CD4-positive, alpha-beta T cell treated with Interferon alpha-2 for 1 hour (primary cell): Measurements from ENCODE around the gene PROCA1.
"Not testable (repeated sequence)": the region's sequence is repeated elsewhere in the genome, so short reads cannot be mapped to it uniquely, and the experiment has no call there.

Experiments
- DNase-seq, 2 donors: peaks; one replicate each; pipeline ENCODE4 v3.0.0-alpha.2; 2020 to 2022

Gene PROCA1

GRCh38 chr17:28725660-28726225 lies 14.1 kb upstream of the PROCA1 start:
- no peak for DNase-seq

- DNase-seq, result no peak
Measured at GRCh38 chr17:28725166-28725659, 13.5 kb upstream of the PROCA1 start.

- DNase-seq, result no peak
Measured at GRCh38 chr17:28724500-28725165, 12.9 kb upstream of the PROCA1 start.

- DNase-seq, result not testable (repeated sequence)
Measured at GRCh38 chr17:28723836-28724499, 12.3 kb upstream of the PROCA1 start.

GRCh38 chr17:28723159-28723835 lies 11.6 kb upstream of the PROCA1 start:
- no peak for DNase-seq

GRCh38 chr17:28722417-28723158 lies 10.9 kb upstream of the PROCA1 start:
- no peak for DNase-seq

GRCh38 chr17:28720997-28721329 lies 9.3 kb upstream of the PROCA1 start:
- not testable (repeated sequence) for DNase-seq

- DNase-seq, result peak in 1 of 2 donors; percentile 44
Measured at GRCh38 chr17:28720247-28720996, 8.7 kb upstream of the PROCA1 start.

- DNase-seq, result no peak
Measured at GRCh38 chr17:28719021-28719433, 7.3 kb upstream of the PROCA1 start.

- DNase-seq, result no peak
Measured at GRCh38 chr17:28718333-28719020, 6.8 kb upstream of the PROCA1 start.

GRCh38 chr17:28717578-28718332 lies 6.1 kb upstream of the PROCA1 start, which contains the start of gene RAB34:
RAB34 (minus strand) TSS chr17:28717868; CDS start chr17:28717266, 602 bp downstream.
- peak in 1 of 2 donors; percentile 21 for DNase-seq

- no peak for DNase-seq
Measured at GRCh38 chr17:28716740-28717577, 5.3 kb upstream of the PROCA1 start.

- DNase-seq, result no peak
Measured at GRCh38 chr17:28715217-28715616, 3.5 kb upstream of the PROCA1 start.

GRCh38 chr17:28714281-28714680 lies 2.6 kb upstream of the PROCA1 start:
- no peak for DNase-seq

GRCh38 chr17:28712705-28713415 lies 1.2 kb upstream of the PROCA1 start:
- no peak for DNase-seq

- DNase-seq, result peak; percentile 69 to 79
Measured at GRCh38 chr17:28712032-28712704, 480 bp upstream of the PROCA1 start.

GRCh38 chr17:28710861-28711722 lies 596 bp downstream of the PROCA1 start:
- peak; percentile 88 to 94 for DNase-seq
